PC-3 (cell line): ENCODE measurements around the gene SPATA31D4. TPM values are rescaled to one million over a fixed set of nuclear protein-coding genes. Genes with fewer than 3 reads are reported as not detected.

Experiments
- ATAC-seq: fragments of 200-7000 bp; cut with Tn5 transposase; 2 replicates; pipeline ENCODE4 v1.9.1; 2020; ENCODE audit warnings: mild to moderate bottlenecking, moderate library complexity
- BruUV-seq: library from RNA; stranded (reverse); fragments of 400-500 nt; replicated peaks from 2 replicates; lab custom pipeline; 2021; lab: Mats Ljungman, UMichigan
- CTCF ChIA-PET: fragments of 300-600 bp; sonication (Branson Sonifier 250); formaldehyde crosslinking; loops from one replicate; lab custom pipeline; 2022; ENCODE audit warnings: antibody characterized with exemption; lab: Charles Lee
- POLR2A ChIA-PET: fragments of 300-600 bp; sonication (Branson Sonifier 250); formaldehyde crosslinking; loops from one replicate; lab custom pipeline; 2022; ENCODE audit warnings: antibody characterized with exemption; ENCODE audit not compliant: unreplicated experiment; lab: Charles Lee
- DNase-seq: peaks from one replicate; pipeline ENCODE4 v3.0.0-alpha.2; 2015
- H2AFZ ChIP-seq: fragments of 300-600 bp; sonication (generic); 2 replicates; pipeline ENCODE4 v1.6.0; 2016; ENCODE audit warnings: antibody characterized with exemption, low read length
- H3F3A ChIP-seq: fragments of 300-600 bp; sonication (generic); one replicate; pipeline ENCODE4 v1.6.0; 2017; ENCODE audit warnings: antibody characterized with exemption, low read length, control low read depth, mild to moderate bottlenecking; ENCODE audit not compliant: unreplicated experiment
- H3K27ac ChIP-seq: fragments of 300-600 bp; sonication (generic); 2 replicates; pipeline ENCODE4 v1.5.1; 2016; ENCODE audit warnings: mild to moderate bottlenecking, low read length
- H3K27me3 ChIP-seq: fragments of 300-600 bp; sonication (generic); 2 replicates; pipeline ENCODE4 v1.6.1; 2016; ENCODE audit warnings: low read length, mixed read lengths
- H3K36me3 ChIP-seq: fragments of 300-600 bp; sonication (generic); 2 replicates; pipeline ENCODE4 v1.6.1; 2016; ENCODE audit warnings: low read depth, mixed run types, low read length, mixed read lengths
- H3K4me1 ChIP-seq: fragments of 300-600 bp; sonication (generic); 2 replicates; pipeline ENCODE4 v1.5.1; 2016; ENCODE audit warnings: low read length; ENCODE audit not compliant: insufficient read depth
- H3K4me2 ChIP-seq: fragments of 300-600 bp; sonication (generic); 2 replicates; pipeline ENCODE4 v1.6.0; 2016; ENCODE audit warnings: low read length
- H3K4me3 ChIP-seq: fragments of 300-600 bp; sonication (generic); 2 replicates; pipeline ENCODE4 v1.5.1; 2016; ENCODE audit warnings: mild to moderate bottlenecking, low read length, mixed read lengths
- H3K79me2 ChIP-seq: fragments of 300-600 bp; sonication (generic); 2 replicates; pipeline ENCODE4 v1.6.1; 2017; ENCODE audit warnings: low read length, mixed read lengths
- H3K9ac ChIP-seq: fragments of 300-600 bp; sonication (generic); 2 replicates; pipeline ENCODE4 v1.6.0; 2016; ENCODE audit warnings: mild to moderate bottlenecking, low read length
- H3K9me2 ChIP-seq: fragments of 300-600 bp; sonication (generic); replicated peaks from 2 replicates; pipeline ENCODE4 v1.6.1; 2016; ENCODE audit warnings: mixed run types, low read length, mixed read lengths
- H3K9me3 ChIP-seq: fragments of 300-600 bp; sonication (generic); 2 replicates; pipeline ENCODE4 v1.6.1; 2016; ENCODE audit warnings: low read length, mixed read lengths
- H4K20me1 ChIP-seq: fragments of 300-600 bp; sonication (generic); 2 replicates; pipeline ENCODE4 v1.6.1; 2016; ENCODE audit warnings: low read length, mixed read lengths
- CTCF ChIP-seq: fragments of 300-600 bp; sonication (generic); conservative IDR thresholded peaks from 2 replicates; pipeline ENCODE4 v1.5.1; 2017; ENCODE audit warnings: antibody characterized with exemption, low read depth, mild to moderate bottlenecking, low read length
- EZH2 ChIP-seq: fragments of 300-600 bp; sonication (generic); IDR thresholded peaks from one replicate; pipeline ENCODE4 v1.6.1; 2017; ENCODE audit warnings: antibody characterized with exemption, mild to moderate bottlenecking, low read length; ENCODE audit not compliant: unreplicated experiment
- EZH2phosphoT487 ChIP-seq: fragments of 300-600 bp; sonication (generic); IDR thresholded peaks from 2 replicates; pipeline ENCODE4 v1.6.1; 2018; ENCODE audit warnings: mild to moderate bottlenecking, antibody characterized with exemption, low read length, borderline replicate concordance
- intact Hi-C: fragments of 100-400 bp; cut with micrococcal nuclease; formaldehyde crosslinking; loops from 2 replicates; pipeline ENCODE4 v1.9.0; 2023
- total RNA-seq: library from RNA; depleted of rRNA; stranded (reverse); fragments of >200 nt; gene quantifications from 2 replicates; pipeline ENCODE4 v1.2.3, GENCODE V29; 2014

SPATA31D4 gene
- total RNA-seq, 1 experiment from 2014 or later = not detected

GRCh38 chr9:81955625-81956024, 27.4 kb downstream of the SPATA31D4 start:
- Histone ChIP-seq H3K27me3 (no peaks in the 10 kb centered on the region), H3K4me1 (no peaks in the 10 kb centered on the region), H2AFZ (no peak overlapping the region), H4K20me1 (no peaks in the 10 kb centered on the region), H3F3A (no peaks in the 10 kb centered on the region), H3K9ac (no peak overlapping the region), H3K9me2 (no peaks in the 10 kb centered on the region), H3K4me3 (no peak overlapping the region), H3K36me3 (no peaks in the 10 kb centered on the region), H3K9me3 (no peaks in the 10 kb centered on the region), H3K4me2 (no peak overlapping the region), H3K79me2 (no peaks in the 10 kb centered on the region), H3K27ac (no peak overlapping the region)
- DNase-seq (no peak), ATAC-seq (no peak)
- ChIA-PET CTCF (no interaction called here), POLR2A (no interaction called here)
- TF ChIP-seq CTCF = no peak
- no peak for TF ChIP-seq EZH2phosphoT487
- TF ChIP-seq EZH2 = no peak
- intact Hi-C loops = no loop called here
- no TSS peak for BruUV-seq

- no TSS peak for BruUV-seq
- ChIA-PET POLR2A (no interaction called here), CTCF (no interaction called here)
- no peak for DNase-seq
- Histone ChIP-seq H3K9me3 (no peaks in the 10 kb centered on the region), H3K4me3 (no peak overlapping the region), H3K27ac (no peak overlapping the region), H3F3A (no peaks in the 10 kb centered on the region), H2AFZ (no peak overlapping the region), H4K20me1 (no peaks in the 10 kb centered on the region), H3K4me1 (no peaks in the 10 kb centered on the region), H3K4me2 (no peak overlapping the region), H3K79me2 (no peaks in the 10 kb centered on the region), H3K36me3 (no peaks in the 10 kb centered on the region), H3K9me2 (no peaks in the 10 kb centered on the region), H3K9ac (no peak overlapping the region), H3K27me3 (no peaks in the 10 kb centered on the region)
- ATAC-seq = no peak
- intact Hi-C loops = no loop called here
- TF ChIP-seq EZH2 = no peak
- no peak for TF ChIP-seq EZH2phosphoT487
- TF ChIP-seq CTCF = no peak
Measured at GRCh38 chr9:81964218-81965171, 36.3 kb downstream of the SPATA31D4 start.

- Histone ChIP-seq H3F3A (no peaks in the 10 kb centered on the region), H3K27me3 (no peaks in the 10 kb centered on the region), H3K4me3 (no peak overlapping the region), H3K4me1 (no peaks in the 10 kb centered on the region), H3K36me3 (no peaks in the 10 kb centered on the region), H3K9ac (no peak overlapping the region), H4K20me1 (no peaks in the 10 kb centered on the region), H3K4me2 (no peak overlapping the region), H2AFZ (no peak overlapping the region), H3K79me2 (no peaks in the 10 kb centered on the region), H3K9me2 (no peaks in the 10 kb centered on the region), H3K9me3 (no peaks in the 10 kb centered on the region), H3K27ac (no peak overlapping the region)
- TF ChIP-seq CTCF (no peak), EZH2 (no peak), EZH2phosphoT487 (no peak)
- no TSS peak for BruUV-seq
- ChIA-PET CTCF (no interaction called here), POLR2A (no interaction called here)
- ATAC-seq (no peak), DNase-seq (no peak)
- intact Hi-C loops = no loop called here
Measured at GRCh38 chr9:81968026-81968425, 39.8 kb downstream of the SPATA31D4 start.
